GM12873 (cell line): Measurements from ENCODE around the gene KLLN.

ENCODE experiments used
- TF ChIP-seq, protein P1 (sequence below): IDR thresholded peaks from 2 replicates; pipeline ENCODE4 v1.5.1; 2012; ENCODE audit warnings: low read depth, mild to moderate bottlenecking, moderate library complexity, low read length, control low read depth; ENCODE audit not compliant: insufficient read depth; ENCODE audit errors: missing control alignments

The KLLN gene

DNA sequence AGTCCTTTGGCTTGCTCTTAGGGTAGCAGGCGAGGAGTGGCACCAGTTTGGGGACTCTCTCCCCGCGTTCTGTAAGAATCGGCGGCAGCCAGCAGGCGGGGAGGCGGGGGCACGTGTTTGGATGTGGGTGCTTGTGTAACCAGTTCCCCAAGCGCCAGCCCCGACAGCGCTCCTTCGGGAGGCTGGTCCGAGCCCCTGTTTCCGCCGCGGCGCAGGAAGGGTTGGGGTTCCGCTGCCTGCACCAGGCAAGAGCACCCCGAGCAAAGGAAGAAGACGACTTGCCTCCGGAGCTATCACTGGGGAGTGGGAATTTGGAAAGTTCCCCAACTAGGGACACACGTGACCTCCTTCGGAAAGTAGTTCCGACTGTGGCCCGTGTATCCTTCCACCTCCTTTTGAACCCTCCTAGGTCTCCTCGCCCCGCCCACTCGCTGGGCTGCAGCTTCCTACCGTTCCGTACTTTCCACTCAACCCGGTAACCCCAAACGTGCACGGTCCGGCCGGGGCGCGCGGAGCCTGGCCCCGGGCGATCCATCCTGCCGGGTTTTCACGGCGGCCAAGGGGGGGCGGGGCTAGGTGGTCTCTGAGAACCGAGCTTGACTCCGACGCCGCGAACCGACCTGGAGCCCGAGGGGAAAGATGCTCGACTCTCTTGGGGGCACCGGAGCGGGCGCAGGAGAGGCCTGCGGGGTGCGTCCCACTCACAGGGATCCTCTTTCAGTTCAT lies 1.2 kb downstream of the KLLN start:
- TF ChIP-seq, protein P1, sequence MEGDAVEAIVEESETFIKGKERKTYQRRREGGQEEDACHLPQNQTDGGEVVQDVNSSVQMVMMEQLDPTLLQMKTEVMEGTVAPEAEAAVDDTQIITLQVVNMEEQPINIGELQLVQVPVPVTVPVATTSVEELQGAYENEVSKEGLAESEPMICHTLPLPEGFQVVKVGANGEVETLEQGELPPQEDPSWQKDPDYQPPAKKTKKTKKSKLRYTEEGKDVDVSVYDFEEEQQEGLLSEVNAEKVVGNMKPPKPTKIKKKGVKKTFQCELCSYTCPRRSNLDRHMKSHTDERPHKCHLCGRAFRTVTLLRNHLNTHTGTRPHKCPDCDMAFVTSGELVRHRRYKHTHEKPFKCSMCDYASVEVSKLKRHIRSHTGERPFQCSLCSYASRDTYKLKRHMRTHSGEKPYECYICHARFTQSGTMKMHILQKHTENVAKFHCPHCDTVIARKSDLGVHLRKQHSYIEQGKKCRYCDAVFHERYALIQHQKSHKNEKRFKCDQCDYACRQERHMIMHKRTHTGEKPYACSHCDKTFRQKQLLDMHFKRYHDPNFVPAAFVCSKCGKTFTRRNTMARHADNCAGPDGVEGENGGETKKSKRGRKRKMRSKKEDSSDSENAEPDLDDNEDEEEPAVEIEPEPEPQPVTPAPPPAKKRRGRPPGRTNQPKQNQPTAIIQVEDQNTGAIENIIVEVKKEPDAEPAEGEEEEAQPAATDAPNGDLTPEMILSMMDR: peak; percentile 1

GRCh38 chr10:87861566-87861952 lies 1.8 kb downstream of the KLLN start:
- TF ChIP-seq, protein P1: peak; percentile 22

GRCh38 chr10:87860816-87861403 lies 2.4 kb downstream of the KLLN start:
- TF ChIP-seq, protein P1: no peak

- TF ChIP-seq, protein P1: peak; percentile 67
Measured at GRCh38 chr10:87860156-87860795, 3.1 kb downstream of the KLLN start.

DNA sequence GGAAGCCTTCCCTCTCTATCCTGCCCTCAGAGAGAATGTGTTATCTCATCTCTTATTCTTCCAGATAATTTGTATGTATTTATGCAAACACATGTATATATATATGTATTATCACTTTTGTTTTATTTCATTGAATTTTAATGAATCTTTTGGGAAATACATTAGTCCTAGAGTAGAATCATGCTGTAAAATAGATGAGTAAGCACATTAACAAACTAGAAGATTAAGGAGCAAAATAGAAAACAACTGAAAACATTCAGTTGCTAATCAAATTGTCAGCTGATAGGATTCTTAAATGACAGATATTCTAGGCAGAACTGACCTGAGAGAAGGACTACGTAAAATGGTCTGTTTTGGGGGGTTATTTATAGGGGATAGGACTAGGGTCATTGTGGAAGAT lies 11.2 kb downstream of the KLLN start:
- TF ChIP-seq, protein P1: no peak

DNA sequence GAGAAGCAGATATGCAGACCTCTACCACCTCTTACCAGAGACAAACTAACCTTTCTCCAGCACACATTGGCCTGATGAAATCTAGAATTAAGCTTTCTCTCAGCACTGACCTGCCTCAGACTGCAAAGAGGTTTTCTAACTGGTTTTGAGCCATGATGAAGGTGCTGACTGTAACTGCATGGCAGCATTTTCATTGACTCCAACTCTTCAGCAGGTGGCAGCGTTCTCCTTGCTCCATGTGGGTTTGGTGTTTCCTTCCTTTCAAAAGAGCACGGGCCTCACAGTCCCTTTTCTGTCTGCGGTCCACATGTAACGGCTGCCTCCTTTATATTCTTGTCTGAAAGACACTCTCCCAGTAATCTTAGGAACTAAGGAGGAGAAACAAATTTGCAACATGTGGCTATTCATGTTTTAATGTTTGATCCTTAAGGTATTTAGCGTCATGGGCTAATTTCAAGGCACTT lies 12.6 kb downstream of the KLLN start:
- TF ChIP-seq, protein P1: peak; percentile 64

DNA sequence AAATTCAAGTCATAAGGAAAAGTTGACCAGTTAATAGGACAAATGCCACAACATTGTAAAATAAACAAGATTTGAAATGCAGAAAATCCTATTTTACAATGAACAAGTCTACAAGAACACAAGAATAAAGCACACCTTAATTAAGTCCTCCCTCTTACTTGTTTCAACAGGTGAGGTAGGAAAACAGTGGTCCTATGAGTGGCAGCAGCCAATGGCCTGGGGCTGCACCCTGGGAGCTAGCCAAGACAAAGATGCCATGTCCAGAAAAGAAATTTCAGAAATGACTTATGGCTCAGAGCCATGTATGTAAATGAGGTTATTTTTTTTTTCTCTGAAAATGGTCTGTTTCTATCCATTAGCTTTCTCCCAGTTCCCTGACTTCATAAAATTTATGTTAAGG lies 14.3 kb downstream of the KLLN start:
- TF ChIP-seq, protein P1: no peak
